SK-N-SH (cell line): ENCODE results near the gene FH. TPM values are rescaled to one million over a fixed set of nuclear protein-coding genes. Genes with fewer than 3 reads are reported as not detected.

Experiments
- CTCF ChIA-PET: fragments of 300-600, 350-600 bp; formaldehyde crosslinking; extraction: SDS; loops from one replicate; lab custom pipeline; 2021; lab: Yijun Ruan, JAX
- POLR2A ChIA-PET: fragments of 350-600 bp; sonication (Branson Sonifier 250); formaldehyde crosslinking; extraction: SDS; loops from one replicate; lab custom pipeline; 2020; ENCODE audit warnings: antibody characterized with exemption, inconsistent platforms; lab: Yijun Ruan, JAX
- DNase-seq: peaks from one replicate; pipeline ENCODE4 v3.0.0; 2012
- H2AFZ ChIP-seq: fragments of 200-600 bp; sonication (generic); 2 replicates; pipeline ENCODE4 v1.8.1; 2016; ENCODE audit warnings: antibody characterized with exemption, mild to moderate bottlenecking, low read depth
- H3F3A ChIP-seq: fragments of 200-600 bp; sonication (generic); replicated peaks from 2 replicates; pipeline ENCODE3; 2016; ENCODE audit warnings: antibody characterized with exemption, mild to moderate bottlenecking; ENCODE audit not compliant: insufficient read depth
- H3K27ac ChIP-seq, 2 experiments: fragments of 200-500 bp in 1 of 2; fragments of 200-600 bp in 1 of 2; sonication (Bioruptor generic) in 1 of 2; sonication (generic), shearing (Covaris generic) in 1 of 2; 2 replicates each; pipeline versions ENCODE4 v1.5.1 to v1.6.1; 2014 to 2016; ENCODE audit warnings: low read depth in 2 of 2, inconsistent platforms in 1 of 2, low read length in 1 of 2, mild to moderate bottlenecking in 1 of 2, mixed read lengths in 1 of 2
- H3K27me3 ChIP-seq: fragments of 200-600 bp; sonication (generic), shearing (Covaris generic); 2 replicates; pipeline ENCODE4 v1.6.1; 2016; ENCODE audit warnings: mixed run types; ENCODE audit not compliant: insufficient read depth
- H3K36me3 ChIP-seq, 2 experiments: fragments of 200-500 bp in 1 of 2; fragments of 200-600 bp in 1 of 2; sonication (Bioruptor generic) in 1 of 2; sonication (generic) in 1 of 2; replicated peaks in 1 of 2; 2 replicates each; pipeline versions ENCODE3 to v1.5.1; 2014 to 2016; ENCODE audit warnings: low read length in 1 of 2, mild to moderate bottlenecking in 1 of 2; ENCODE audit not compliant: insufficient read depth in 2 of 2, control insufficient read depth in 1 of 2
- H3K4me1 ChIP-seq, 2 experiments: fragments of 200-500 bp in 1 of 2; fragments of 200-600 bp in 1 of 2; sonication (Bioruptor generic) in 1 of 2; sonication (generic), shearing (Covaris generic) in 1 of 2; 2 replicates each; pipeline versions ENCODE4 v1.5.1 to v1.6.1; 2014 to 2016; ENCODE audit warnings: low read depth in 1 of 2, low read length in 1 of 2, mixed run types in 1 of 2; ENCODE audit not compliant: insufficient read depth in 2 of 2, control insufficient read depth in 1 of 2
- H3K4me2 ChIP-seq: fragments of 200-600 bp; sonication (generic), shearing (Covaris generic); 2 replicates; pipeline ENCODE4 v1.6.1; 2017; ENCODE audit warnings: mixed run types
- H3K4me3 ChIP-seq, 2 experiments: fragments of 200-500 bp in 1 of 2; fragments of 200-600 bp in 1 of 2; sonication (Bioruptor generic) in 1 of 2; sonication (generic), shearing (Covaris generic) in 1 of 2; 2 replicates each; pipeline versions ENCODE4 v1.5.1 to v1.8.1; 2014 to 2016; ENCODE audit warnings: low read depth in 2 of 2, inconsistent platforms in 1 of 2, low read length in 1 of 2, mild to moderate bottlenecking in 1 of 2, mixed read lengths in 1 of 2, moderate library complexity in 1 of 2
- H3K79me2 ChIP-seq: fragments of 200-600 bp; sonication (generic); 2 replicates; pipeline ENCODE4 v1.8.1; 2017; ENCODE audit warnings: mild to moderate bottlenecking; ENCODE audit not compliant: insufficient read depth
- H3K9ac ChIP-seq: fragments of 200-600 bp; sonication (generic); 2 replicates; pipeline ENCODE4 v1.6.1; 2017; ENCODE audit warnings: mixed run types
- H3K9me2 ChIP-seq: fragments of 200-600 bp; sonication (generic); 2 replicates; pipeline ENCODE4 v1.6.1; 2017; ENCODE audit warnings: mixed run types
- H3K9me3 ChIP-seq: fragments of 200-600 bp; sonication (generic); 2 replicates; pipeline ENCODE4 v1.6.1; 2017; ENCODE audit warnings: mixed run types, mild to moderate bottlenecking, moderate library complexity
- H4K20me1 ChIP-seq: fragments of 200-600 bp; sonication (generic); 2 replicates; pipeline ENCODE4 v1.6.1; 2017; ENCODE audit warnings: mild to moderate bottlenecking, mixed run types; ENCODE audit not compliant: insufficient read depth
- CHD2 ChIP-seq: fragments of 150-350 bp; IDR thresholded peaks from 2 replicates; pipeline ENCODE4 v1.6.1; 2018; ENCODE audit warnings: low read length; ENCODE audit not compliant: partially characterized antibody
- CTCF ChIP-seq: fragments of 200-600 bp; sonication (generic); IDR thresholded peaks from 2 replicates; pipeline ENCODE4 v1.6.1; 2017; ENCODE audit warnings: antibody characterized with exemption, mild to moderate bottlenecking, moderate library complexity
- ELF1 ChIP-seq: IDR thresholded peaks from 2 replicates; pipeline ENCODE4 v1.4.0; 2012
- FOXM1 ChIP-seq: IDR thresholded peaks from 2 replicates; pipeline ENCODE4 v1.4.0; 2012; ENCODE audit warnings: low read depth, mild to moderate bottlenecking
- GABPA ChIP-seq: IDR thresholded peaks from 2 replicates; pipeline ENCODE4 v1.4.0; 2012; ENCODE audit warnings: low read depth, mild to moderate bottlenecking
- GATA2 ChIP-seq: sonication (generic); formaldehyde crosslinking; IDR thresholded peaks from 2 replicates; pipeline ENCODE4 v1.5.0; 2020; ENCODE audit warnings: mild to moderate bottlenecking, missing genetic modification reagents
- IRF3 ChIP-seq: fragments of 150-350 bp; IDR thresholded peaks from 2 replicates; pipeline ENCODE4 v1.6.1; 2016; ENCODE audit warnings: mild to moderate bottlenecking, low read depth, low read length
- JUND ChIP-seq: IDR thresholded peaks from 2 replicates; pipeline ENCODE4 v1.4.0; 2012
- MAX ChIP-seq: IDR thresholded peaks from 2 replicates; pipeline ENCODE4 v1.4.0; 2012; ENCODE audit warnings: low read depth
- MXI1 ChIP-seq: IDR thresholded peaks from 2 replicates; pipeline ENCODE4 v1.6.1; 2012; ENCODE audit warnings: mild to moderate bottlenecking, low read depth, low read length, improper control_type of control experiment
- NFIC ChIP-seq: IDR thresholded peaks from 2 replicates; pipeline ENCODE4 v1.4.0; 2012; ENCODE audit warnings: borderline replicate concordance
- NRF1 ChIP-seq: IDR thresholded peaks from 2 replicates; pipeline ENCODE4 v1.6.1; 2012; ENCODE audit warnings: low read depth, mild to moderate bottlenecking, low read length
- PBX3 ChIP-seq: IDR thresholded peaks from 2 replicates; pipeline ENCODE4; 2012
- POLR2AphosphoS5 ChIP-seq: IDR thresholded peaks from 2 replicates; pipeline ENCODE4 v1.6.1; 2012; ENCODE audit warnings: low read depth, low read length
- RAD21 ChIP-seq: IDR thresholded peaks from 2 replicates; pipeline ENCODE4 v1.6.1; 2012; ENCODE audit warnings: mild to moderate bottlenecking, low read length
- RFX5 ChIP-seq: IDR thresholded peaks from 2 replicates; pipeline ENCODE4 v1.6.1; 2012; ENCODE audit warnings: mild to moderate bottlenecking, improper control_type of control experiment, low read length
- RXRA ChIP-seq: IDR thresholded peaks from 2 replicates; pipeline ENCODE4 v1.4.0; 2012; ENCODE audit warnings: low read depth, mild to moderate bottlenecking, borderline replicate concordance
- SIN3A ChIP-seq: IDR thresholded peaks from 2 replicates; pipeline ENCODE4 v1.6.1; 2012; ENCODE audit warnings: low read depth, mild to moderate bottlenecking, low read length, moderate library complexity, borderline replicate concordance
- SMC3 ChIP-seq: IDR thresholded peaks from 2 replicates; pipeline ENCODE4 v1.6.1; 2012; ENCODE audit warnings: low read depth, low read length, improper control_type of control experiment
- USF2 ChIP-seq: fragments of 150-350 bp; IDR thresholded peaks from 2 replicates; pipeline ENCODE4 v1.6.1; 2017; ENCODE audit warnings: antibody characterized with exemption, low read length, low read depth, borderline replicate concordance
- WGBS: methylation state at CpG from one replicate; pipeline ENCODE4 v1.1.6; 2017; ENCODE audit warnings: low lambda C conversion rate; 5-methylcytosine and 5-hydroxymethylcytosine counted together
- polyA plus RNA-seq, 3 experiments: library from polyadenylated mRNA; depleted of rRNA; stranded (reverse); fragments of >200 nt; gene quantifications; 2 replicates each; pipeline ENCODE4 v1.2.3, GENCODE V29; 2012

Gene FH
- polyA plus RNA-seq, 1 of the 3 experiments (the other 2 are of a cell fraction): 48.1 TPM

GRCh38 chr1:241536969-241537368 lies 17.4 kb upstream of the FH start:
- WGBS: 27% methylated on average over 2 of the region's 2 CpGs
- POLR2A ChIA-PET: no interaction called here

More at GRCh38 chr1:241536969-241537368, 17.4 kb upstream of the FH start:
- Histone ChIP-seq H3K27me3 (no peaks in the 10 kb centered on the region), H4K20me1 (no peaks in the 10 kb centered on the region), H2AFZ (no peak overlapping the region), H3K4me1 (no peaks in the 10 kb centered on the region; a peak in 1 of 4 replicates)
- TF ChIP-seq MXI1: no peak
- no peak for TF ChIP-seq SMC3
- TF ChIP-seq RXRA: no peak
- no peak for TF ChIP-seq IRF3
- no peak for TF ChIP-seq MAX
- TF ChIP-seq CHD2: no peak
- no peak for TF ChIP-seq NFIC
- no peak for TF ChIP-seq GATA2 (CRISPR knock-in tag)
- TF ChIP-seq NRF1: no peak
- no peak for TF ChIP-seq USF2
- no peak for TF ChIP-seq RFX5
- TF ChIP-seq GABPA: no peak
- TF ChIP-seq JUND: no peak
- no peak for TF ChIP-seq CTCF
- TF ChIP-seq RAD21: no peak
- no peak for TF ChIP-seq FOXM1
- TF ChIP-seq SIN3A: no peak
- no peak for TF ChIP-seq POLR2AphosphoS5
- no peak for TF ChIP-seq PBX3
- no peak for TF ChIP-seq ELF1
- TF ChIP-seq, all 33 proteins: peak for 0
- CTCF ChIA-PET: interaction anchor here (1.1 to 1.6 kb wide), 2 partner anchors 73 to 804 kb away, joined by 3 read pairs; no protein-coding TSS in a partner anchor
- Histone ChIP-seq H3K9me3 (no peaks in the 10 kb centered on the region), H3K9me2 (no peaks in the 10 kb centered on the region), H3K36me3 (no peaks in the 10 kb centered on the region), H3K9ac (no peak overlapping the region), H3K79me2 (no peaks in the 10 kb centered on the region), H3K27ac (no peak overlapping the region), H3K4me2 (no peak overlapping the region), H3K4me3 (no peak overlapping the region), H3F3A (no peaks in the 10 kb centered on the region)
- no peak for DNase-seq
